Measurements from ENCODE around the gene KCNK6. TPM values are rescaled to one million over a fixed set of nuclear protein-coding genes. Genes with fewer than 3 reads are reported as not detected.

The KCNK6 gene
- total RNA-seq, 3 donors from 2014 or later, result 3.5 to 5.1 (median 3.6) TPM

- H3K4me3 ChIP-seq, result no peak overlapping the region
- H3K27me3 ChIP-seq, result peaks cover 0 to 22% of the 10 kb centered on the region in 2 donors
- intact Hi-C loops (cut with DNase I; ENCODE audit: low total_unique reads), result no loop called here
- H3K4me1 ChIP-seq, result no peaks in the 10 kb centered on the region
- TF ChIP-seq POLR2AphosphoS5 (IDR thresholded peaks at IDR 0.05) (no peak), CTCF (IDR thresholded peaks at IDR 0.05) (no peak)
- no peaks in the 10 kb centered on the region for H3K9me3 ChIP-seq
- H3K27ac ChIP-seq, result no peak overlapping the region
- DNase-seq (ENCODE audit: low spot score in 2 of 2), result no peak
- H3K36me3 ChIP-seq, result no peaks in the 10 kb centered on the region
Observed at GRCh38 chr19:38352611-38353010, 33.0 kb downstream of the KCNK6 start.

- Histone ChIP-seq H3K9me3 (no peaks in the 10 kb centered on the region), H3K4me3 (no peak overlapping the region), H3K27ac (no peak overlapping the region), H3K4me1 (no peaks in the 10 kb centered on the region), H3K27me3 (peaks cover 0 to 50% of the 10 kb centered on the region in 2 donors), H3K36me3 (no peaks in the 10 kb centered on the region)
- intact Hi-C loops (cut with DNase I; ENCODE audit: low total_unique reads), result no loop called here
- no peak for DNase-seq (ENCODE audit: low spot score in 2 of 2)
- TF ChIP-seq CTCF (IDR thresholded peaks at IDR 0.05), result no peak
- TF ChIP-seq POLR2A (IDR thresholded peaks at IDR 0.05), result no peak
- no peak for TF ChIP-seq POLR2AphosphoS5 (IDR thresholded peaks at IDR 0.05)
Observed at GRCh38 chr19:38355728-38356725, 36.4 kb downstream of the KCNK6 start.

- Histone ChIP-seq H3K36me3 (no peaks in the 10 kb centered on the region), H3K9me3 (no peaks in the 10 kb centered on the region), H3K4me3 (no peak overlapping the region), H3K27ac (no peak overlapping the region), H3K27me3 (peaks cover 0 to 51% of the 10 kb centered on the region in 2 donors), H3K4me1 (no peaks in the 10 kb centered on the region)
- no peak for DNase-seq (ENCODE audit: low spot score in 2 of 2)
- TF ChIP-seq CTCF (IDR thresholded peaks at IDR 0.05) (no peak), POLR2AphosphoS5 (IDR thresholded peaks at IDR 0.05) (no peak), POLR2A (IDR thresholded peaks at IDR 0.05) (no peak)
- intact Hi-C loops (cut with DNase I; ENCODE audit: low total_unique reads), result no loop called here
Observed at GRCh38 chr19:38358071-38358470, 38.4 kb downstream of the KCNK6 start.

GRCh38 chr19:38359242-38360021 lies 39.8 kb downstream of the KCNK6 start:
- Histone ChIP-seq H3K27me3 (peaks cover 0 to 48% of the 10 kb centered on the region in 2 donors), H3K27ac (no peak overlapping the region), H3K4me3 (no peak overlapping the region), H3K9me3 (no peaks in the 10 kb centered on the region), H3K36me3 (no peaks in the 10 kb centered on the region), H3K4me1 (no peaks in the 10 kb centered on the region)
- no peak for DNase-seq (ENCODE audit: low spot score in 2 of 2)
- intact Hi-C loops (cut with DNase I; ENCODE audit: low total_unique reads), result loop anchor here (5.0 kb wide), 1 partner anchor 1348 kb away; no protein-coding TSS in a partner anchor
- TF ChIP-seq CTCF (IDR thresholded peaks at IDR 0.05) (no peak), POLR2A (IDR thresholded peaks at IDR 0.05) (no peak), POLR2AphosphoS5 (IDR thresholded peaks at IDR 0.05) (no peak)

Data from breast epithelium (tissue), 4 donors.